GM19463 (cell line): ENCODE data around the gene REPS1.

Source experiments
- ATAC-seq: cut with Tn5 transposase; IDR thresholded peaks from one replicate; pipeline ENCODE4 v1.9.1; 2021; ENCODE audit warnings: mild to moderate bottlenecking, moderate library complexity; ENCODE audit not compliant: unreplicated experiment

The REPS1 gene

DNA sequence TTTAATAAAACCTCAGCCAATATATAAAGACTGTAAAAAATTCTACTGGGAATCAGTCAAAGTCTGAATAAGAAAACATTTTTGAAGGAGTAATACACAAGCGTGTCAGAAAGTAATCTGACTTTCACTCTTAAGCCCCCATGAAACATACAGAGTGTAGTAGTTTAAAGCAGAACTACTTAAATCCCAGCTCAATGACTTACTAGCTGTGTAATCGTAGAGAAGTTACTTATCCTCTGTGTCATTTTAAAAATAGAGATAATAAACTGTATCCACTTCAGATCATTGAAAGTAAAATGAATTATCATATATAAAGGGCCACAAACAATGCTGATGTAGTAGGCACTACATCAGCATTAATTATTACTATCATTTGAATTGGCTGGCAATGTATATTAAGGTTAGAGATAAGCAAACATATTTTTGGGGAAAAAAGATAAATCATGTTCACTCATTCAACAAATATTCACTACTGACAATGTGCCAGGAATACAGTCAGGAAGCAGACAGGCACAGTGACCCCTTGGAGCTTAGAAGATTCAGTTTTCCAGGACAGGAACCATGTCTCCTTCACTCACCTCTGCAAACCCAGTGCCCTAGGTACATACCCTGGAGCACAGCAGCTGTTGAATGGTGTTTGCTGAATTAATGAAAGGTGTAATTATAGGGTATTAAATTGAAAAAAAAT is 14.4 kb downstream of the REPS1 start:
- no peak for ATAC-seq

DNA sequence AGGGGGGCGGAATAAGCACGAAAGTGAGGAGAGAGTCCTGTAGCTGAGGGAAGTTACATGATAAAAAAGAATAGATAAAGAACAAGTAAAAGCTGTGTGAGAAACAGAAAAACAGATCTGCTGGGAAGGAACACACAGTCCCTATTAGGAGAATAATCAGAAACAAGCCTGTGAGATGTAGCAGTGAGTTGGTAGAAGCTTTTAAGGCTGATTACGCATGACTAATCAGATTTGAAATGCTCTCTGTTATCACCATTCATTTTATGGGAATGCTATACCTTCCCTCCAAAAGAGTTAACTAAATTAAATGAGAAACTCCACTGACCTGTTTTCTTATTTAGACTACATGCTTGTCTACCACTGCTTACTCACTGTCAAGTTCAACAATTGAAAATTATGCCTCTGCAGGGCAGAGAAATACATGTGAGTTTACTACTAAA is 15.8 kb downstream of the REPS1 start:
- ATAC-seq, result no peak

DNA sequence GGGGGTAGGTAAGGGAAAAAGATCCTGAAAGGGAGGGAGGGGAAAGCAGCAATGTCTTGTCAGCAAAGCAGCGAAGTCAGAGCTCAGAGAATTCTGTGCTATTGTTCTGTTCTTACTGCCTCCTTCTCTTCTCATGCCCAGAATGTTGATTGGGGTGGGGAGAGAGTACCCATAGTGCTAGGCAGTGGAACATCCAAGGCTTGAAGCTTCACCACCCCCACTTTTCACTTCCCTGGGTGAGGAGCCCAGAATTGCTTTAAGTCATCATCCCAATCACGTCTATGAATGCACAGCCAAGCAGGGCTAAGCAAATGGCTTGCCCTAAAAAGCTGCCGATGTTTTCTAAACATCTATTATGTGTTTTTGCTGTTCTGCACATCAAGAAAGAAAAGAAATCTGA is 16.5 kb downstream of the REPS1 start:
- ATAC-seq, result no peak

DNA sequence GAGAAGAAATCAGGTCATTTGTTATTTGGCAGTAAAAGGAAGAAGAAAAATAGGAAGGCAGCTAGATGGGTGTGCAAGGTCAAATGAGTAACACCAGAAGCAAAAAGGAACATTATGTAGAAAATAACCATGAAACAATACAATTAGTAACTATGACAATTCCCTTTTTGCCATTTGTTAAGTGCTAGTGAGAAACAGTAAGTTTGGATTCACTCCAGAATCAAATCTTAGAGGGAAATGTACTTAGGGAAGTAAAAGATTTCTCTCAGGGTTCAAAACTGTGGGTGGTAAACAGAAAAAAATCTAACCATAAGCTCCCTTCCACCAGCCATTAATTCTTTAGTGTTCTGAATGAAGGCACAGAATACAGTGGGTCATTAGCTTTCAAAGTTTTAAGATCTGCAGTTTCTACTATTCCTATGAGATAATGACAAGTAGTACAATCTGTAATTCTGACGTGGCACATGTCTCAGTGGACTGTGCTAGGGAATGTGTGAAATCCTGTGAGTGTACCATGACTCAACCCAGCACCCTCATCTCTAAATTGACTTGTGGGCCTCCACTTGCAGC is 17.1 kb downstream of the REPS1 start:
- no peak for ATAC-seq

DNA sequence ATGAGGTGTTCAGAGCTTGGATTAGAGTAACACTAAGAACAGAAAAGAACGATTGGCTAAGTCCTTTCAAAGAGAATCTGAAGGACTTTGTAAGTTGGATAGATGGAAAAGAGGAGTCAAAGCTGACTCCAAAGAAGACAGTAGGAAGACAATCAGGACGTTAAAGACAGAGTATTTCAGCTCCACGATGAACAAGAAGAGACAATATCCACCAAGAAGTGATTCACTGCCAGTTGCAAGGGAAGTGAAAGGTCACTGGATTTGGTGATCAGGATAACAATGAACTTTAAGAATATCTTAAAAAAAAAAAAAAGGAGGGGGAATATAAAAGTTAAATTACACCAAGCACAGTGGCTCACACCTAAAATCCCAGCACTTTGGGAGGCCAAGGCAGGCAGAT is 17.9 kb downstream of the REPS1 start:
- no peak for ATAC-seq

DNA sequence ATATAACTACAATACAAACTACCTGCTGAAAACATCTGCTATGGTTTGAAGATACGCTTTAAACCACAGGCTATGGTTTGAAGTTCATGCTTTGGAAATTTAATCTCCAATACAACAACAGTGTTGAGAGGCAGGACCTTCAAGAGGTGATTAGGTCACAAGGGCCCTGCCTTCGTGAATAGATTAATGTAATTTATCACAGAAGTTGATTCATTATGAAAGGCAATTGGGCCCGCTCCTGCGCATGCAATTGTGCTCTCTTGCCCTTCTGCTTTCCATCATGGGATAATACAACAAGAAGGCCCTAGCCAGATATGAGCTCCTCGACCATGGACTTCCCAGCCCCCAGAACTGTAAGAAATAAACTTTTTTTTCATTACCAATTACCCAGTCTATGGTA is 21.2 kb downstream of the REPS1 start:
- no peak for ATAC-seq

DNA sequence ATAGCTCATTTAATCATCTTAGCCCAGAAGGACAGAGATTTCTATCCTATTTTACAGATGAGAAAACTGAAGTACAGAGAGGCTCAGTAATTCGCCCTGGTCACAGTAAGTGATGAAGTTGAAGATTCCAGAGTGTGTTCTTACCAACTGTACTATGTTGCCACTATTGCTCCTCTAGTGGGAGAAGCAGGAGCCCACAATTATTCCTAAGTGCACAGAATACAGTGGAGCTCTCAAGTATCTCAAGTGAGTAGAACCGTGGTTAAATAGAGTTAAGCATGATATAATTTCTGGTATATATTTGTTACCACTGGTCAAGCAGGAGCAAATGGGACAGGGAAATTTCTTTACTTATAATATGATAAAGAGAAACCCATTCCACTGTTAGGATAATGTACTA is 22.1 kb downstream of the REPS1 start:
- no peak for ATAC-seq

DNA sequence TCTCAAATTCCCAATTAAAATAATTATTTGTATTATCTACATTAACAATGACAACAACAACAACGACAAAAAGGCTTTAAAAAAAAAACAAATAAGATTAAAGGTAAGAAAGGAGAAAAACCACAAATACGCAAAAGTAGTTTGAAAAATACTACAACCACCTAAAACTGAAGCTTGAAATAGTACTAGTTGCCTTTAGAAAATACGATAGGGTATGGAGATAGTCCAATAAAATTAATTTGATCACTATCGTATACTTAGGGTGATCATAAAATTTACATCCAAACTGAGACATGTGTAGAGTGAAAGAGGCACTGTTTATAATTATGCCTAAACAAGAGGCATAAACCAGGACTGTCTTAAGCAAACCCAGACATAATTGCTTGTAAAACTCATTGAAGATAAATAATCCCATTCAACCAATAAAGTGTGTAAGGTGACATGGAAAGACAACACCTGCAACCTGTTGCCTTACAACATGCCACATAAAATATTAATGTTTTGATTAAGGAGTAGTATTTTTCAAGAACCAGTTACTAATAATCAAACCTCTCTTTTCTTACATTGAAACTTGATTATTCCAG is 22.7 kb downstream of the REPS1 start:
- no peak for ATAC-seq

DNA sequence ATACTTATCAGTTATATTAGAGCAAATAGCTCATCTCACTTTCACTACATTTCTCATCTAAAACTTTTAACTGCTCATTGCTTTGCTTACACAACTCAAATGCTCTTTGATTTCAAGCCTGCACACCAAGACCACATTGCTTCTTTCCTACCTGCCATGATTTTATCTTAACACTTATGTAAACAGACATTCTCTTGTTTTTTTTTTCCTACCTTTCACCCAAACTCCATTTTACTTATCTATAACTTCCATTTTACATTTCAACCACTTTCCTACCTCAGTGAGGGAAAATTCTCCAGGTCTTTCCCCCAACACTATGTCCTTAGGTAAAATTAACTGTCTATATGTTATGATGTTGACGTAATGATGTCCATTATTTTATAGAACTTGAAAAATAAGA is 24.0 kb downstream of the REPS1 start:
- no peak for ATAC-seq

DNA sequence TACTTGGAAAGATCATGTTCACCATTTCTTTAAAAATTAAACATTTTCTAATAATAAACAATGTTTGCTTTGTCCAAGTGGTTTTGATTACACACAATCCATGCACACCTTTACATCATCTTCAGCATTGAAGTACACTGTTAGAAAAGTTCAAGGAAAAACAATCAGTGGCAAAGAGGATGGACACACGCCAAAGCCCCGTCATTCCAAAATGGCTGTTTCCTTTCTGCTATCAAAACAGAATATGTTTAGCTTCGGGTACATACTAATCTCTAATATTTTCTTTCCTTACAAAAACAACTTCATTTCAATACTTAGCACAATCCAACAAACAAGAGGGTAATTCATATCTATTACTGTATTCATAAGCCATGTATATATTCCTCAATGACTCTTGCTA is 24.5 kb downstream of the REPS1 start:
- no peak for ATAC-seq

DNA sequence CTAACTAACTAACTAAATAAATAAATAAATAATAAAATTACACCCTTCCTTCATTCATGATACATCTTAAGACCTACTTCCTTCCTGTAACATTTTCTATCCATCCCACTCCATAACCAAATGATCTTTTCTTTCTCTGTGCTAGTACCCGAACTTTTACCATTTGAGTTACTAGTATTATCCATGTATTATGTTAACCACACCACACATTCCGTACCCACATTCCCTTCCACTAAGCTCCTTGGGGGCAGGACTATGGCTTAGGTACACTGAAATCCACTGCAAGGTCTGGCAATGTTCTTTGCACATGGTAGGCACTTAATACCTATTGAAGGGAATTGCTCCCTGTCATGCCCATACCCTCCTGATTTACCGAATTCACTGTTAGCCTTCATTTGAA is 24.9 kb downstream of the REPS1 start:
- no peak for ATAC-seq

DNA sequence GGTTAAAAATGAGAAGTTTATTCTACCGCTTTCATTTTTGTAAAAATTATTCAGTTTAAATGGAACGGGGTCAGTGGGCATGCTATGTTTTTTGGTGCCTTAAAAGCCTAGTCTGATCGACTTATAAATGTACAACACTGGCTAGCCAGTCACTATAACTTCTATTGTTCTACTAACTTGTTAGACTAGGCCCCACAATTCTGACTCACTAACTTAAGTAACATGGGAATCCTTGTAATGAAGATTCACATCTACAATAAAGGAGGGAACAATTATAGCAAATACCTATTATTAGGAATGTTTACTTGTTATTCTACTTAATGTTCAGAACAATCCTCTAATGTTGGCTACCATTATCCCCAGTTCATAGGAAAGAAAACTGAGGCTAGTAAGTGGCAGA is 28.5 kb downstream of the REPS1 start:
- ATAC-seq, result no peak

DNA sequence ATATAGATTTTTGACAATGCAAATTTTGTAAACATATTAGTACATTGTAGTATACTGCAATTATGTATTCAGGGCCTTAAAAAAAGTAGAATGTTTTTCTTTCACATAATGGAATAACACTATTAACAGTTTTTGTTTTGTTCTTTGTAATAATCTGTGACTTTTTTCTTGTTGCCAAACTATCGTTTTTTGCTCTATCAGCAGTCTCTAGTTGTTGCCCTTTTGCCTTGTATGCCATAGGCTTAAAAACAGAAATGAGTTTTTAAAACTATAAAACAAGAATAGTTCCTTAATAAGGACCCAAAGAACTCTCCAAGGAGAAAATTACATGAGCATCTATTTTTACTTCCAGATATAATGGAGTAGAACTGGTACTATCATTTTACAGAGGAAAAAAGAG is 29.5 kb downstream of the REPS1 start:
- ATAC-seq, result no peak

DNA sequence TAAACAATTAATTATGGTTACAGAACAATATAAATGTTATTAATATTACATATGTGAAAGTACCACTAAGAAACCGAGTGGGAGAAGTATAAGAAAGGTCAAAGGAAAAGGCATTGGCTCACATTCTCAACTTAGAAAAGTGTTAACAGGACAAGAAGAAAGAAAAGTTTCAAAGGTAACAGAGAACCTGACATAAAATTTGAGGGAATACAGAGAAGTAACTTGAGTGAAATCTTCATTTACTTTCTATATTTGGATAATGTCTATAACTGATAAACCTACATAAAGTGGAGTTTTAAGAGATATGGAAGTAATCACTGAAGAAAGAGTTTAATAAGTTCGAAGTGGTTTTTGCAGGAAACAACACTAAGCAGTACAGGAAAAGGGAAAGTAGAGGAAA is 30.1 kb downstream of the REPS1 start:
- ATAC-seq, result no peak

DNA sequence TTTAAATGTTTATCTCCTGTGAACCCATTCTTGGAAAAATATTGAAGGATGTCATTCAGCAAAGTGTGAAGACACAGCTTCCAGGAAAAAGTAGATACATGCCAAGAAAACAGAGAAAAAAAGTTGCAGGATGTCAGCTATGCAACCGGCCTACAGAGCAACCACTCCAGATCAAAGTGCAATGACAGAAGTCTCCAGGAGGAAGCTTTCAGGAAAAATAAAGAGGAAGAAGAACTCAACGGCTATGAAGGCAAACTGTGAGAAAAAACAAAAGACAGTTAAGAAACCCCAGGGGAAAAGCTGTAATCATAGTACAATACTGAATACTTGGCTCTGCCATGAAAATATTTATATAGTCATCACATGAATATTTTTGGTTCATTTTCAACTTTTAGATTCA is 30.6 kb downstream of the REPS1 start:
- ATAC-seq, result no peak

DNA sequence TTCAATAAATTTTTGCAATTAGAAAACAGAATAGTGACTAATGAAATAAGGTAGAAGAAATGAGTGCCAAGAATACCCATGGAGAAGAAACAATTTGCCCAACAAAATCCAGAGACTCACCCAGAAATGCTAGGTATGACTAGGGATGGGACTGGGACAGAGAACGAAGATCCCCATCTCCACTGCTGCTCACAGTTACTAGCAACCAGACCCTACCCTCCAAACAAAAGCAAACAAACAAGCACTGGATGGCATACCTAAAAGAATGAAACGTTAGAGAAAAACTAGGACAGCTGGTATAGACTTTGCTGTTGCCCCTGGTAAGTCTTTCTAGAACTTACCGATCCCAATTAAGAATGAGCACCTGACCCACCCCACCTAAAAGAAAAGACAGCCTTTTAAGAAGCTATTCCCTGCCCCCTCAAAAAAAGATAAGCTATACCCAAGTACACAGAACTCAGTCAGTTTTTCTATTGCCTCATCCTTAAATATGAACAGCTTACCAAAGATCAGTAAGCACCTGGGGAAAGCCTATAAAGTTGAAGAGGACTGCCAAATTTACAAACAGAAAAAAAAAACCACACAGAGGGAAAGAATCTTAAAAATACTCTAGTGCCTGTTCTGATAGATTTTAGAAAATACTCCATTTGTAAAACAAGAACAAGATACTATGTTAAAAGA is 31.7 kb downstream of the REPS1 start:
- no peak for ATAC-seq

DNA sequence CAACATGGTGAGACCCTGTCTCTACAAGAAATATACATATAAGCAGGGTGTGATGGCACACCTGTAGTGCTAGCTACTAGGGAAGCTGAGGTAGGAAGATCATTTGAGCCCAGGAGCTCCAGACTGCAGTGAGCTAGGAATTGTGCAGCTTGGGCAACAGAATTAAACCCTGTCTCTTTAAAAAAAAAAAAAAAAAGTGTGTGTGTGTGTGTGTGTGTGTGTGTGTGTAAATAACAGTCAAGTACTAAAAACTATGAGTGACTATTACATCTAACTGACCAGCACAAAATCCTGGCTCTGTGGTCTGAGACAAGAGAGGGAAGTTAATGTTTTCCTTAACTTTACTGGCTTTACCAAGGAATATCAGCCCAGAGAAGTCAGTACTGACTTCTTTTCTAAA is 32.8 kb downstream of the REPS1 start:
- ATAC-seq, result no peak

DNA sequence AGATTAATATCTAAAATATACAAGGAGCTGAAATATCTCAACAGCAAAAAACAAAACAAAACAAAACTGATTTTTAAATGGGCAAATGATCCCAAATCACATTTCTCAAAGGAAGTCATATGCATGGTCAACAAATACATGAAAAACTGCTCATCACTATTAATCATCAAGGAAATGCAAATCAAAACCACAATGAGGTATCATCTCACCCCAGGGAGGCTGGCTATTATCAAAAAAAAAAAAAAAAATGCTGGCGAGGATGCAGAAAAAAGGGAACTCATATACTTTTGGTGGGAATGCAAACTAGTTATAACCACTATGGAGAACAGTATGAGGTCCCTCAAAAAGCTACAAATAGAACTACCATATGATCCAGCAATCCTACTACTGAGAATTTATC is 34.6 kb downstream of the REPS1 start:
- no peak for ATAC-seq

DNA sequence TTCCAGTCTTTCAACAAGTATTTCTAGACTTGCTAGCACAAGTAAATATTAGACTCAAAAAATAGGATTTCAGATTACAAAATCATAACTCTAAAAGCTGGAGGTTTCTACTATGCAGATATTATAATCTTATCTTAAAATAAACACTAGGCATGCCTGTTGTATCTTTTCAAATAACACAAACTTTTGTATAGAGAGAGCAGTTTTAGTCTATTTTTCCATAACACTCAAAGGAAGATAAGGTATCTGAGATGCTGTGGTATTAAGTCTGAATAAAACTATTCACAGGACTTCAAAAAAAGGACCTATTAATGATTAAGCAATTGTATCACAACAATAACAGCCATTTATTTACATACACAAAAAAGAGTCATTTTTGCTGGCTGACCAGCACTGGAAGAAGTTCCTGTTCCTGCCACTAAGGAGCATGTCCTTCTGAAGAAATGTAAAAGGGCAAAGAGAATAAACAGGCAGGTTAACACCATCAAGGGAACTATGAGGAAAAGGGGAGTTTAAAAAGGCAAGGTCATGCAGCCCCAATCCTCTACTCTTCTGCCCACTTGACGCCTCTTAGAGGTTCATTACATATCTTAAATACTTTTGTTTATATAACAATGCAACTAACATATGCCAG is 39.4 kb downstream of the REPS1 start:
- ATAC-seq, result no peak

DNA sequence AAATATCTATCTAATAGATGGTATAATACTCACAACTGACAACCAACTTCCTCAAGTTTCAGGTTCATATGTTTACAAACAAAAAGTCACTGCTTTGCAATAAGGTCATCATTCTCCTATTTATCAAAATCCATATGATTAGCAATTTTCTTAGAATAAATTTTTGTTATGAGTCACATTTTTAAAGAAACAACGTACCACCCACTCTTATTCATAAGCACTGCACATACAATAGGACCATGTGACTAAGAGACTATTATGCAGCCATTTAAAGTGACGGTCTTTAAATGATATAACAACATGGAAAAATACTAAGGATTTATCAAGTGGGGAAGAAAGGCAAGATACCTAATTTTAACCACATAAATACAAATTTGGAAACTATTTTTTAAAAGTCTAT is 40.0 kb downstream of the REPS1 start:
- ATAC-seq, result no peak

DNA sequence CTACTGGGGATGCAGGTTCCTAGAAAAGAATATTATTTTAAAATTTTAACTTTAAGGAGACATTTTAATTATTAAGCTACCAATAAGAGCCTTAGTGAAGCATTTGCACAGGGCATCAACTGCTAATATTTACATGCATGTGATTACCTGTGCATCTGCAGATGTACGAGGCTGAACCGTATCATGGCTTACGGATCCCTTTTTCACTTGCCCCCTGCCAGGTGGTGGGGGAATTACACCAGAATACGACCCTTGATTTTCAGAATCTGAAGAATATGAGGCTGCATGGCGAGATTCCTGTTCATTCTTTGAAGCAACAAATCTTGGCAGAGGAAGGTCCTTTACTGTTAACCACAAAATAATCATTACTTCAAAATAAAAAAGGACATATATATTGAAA is 42.7 kb downstream of the REPS1 start:
- ATAC-seq, result no peak

DNA sequence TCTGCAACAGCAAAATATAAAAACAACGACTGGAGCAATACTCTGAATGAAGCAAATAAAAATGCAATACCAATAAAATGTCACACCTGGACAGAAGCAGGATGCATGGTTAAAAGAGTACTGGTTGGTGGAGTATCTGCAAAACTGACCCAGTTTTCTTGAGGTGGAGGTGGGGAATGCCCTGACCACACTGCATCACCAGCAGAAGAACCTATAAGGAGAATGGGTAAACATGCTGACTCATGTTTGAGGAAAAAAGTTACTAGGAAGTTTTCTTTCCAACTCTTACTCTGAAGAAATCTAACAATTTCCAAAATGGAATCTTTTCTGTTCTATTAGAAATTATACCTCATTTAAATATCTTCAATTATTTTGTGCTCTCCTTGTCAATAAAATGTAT is 43.6 kb downstream of the REPS1 start:
- peak; percentile 66 for ATAC-seq
